ENCODE measurements around the gene SNTG2.
"Not testable (repeated sequence)": the region's sequence is repeated elsewhere in the genome, so short reads cannot be mapped to it uniquely, and the experiment has no call there.

The SNTG2 gene

DNA sequence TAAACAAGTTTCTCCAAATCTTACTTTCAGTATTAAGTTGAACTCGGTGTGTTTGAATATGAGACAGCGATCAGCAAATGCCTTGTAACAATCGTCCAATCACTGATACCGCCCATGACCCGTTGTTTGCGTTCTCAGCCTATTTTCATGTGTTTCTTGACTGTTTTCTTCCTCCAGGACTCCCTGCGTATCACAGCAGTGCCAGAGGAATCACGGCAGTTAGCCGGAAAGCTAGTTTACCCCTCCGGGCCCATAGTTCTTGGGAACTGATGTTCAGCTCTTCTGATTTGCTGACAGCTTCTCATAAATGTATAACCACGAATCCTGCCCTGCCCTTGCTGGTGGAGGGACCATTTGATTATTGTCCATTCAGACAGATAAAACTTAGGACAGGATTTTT lies 420.4 kb downstream of the SNTG2 start:
- Mint-ChIP-seq H3K36me3 (ENCODE audit: low read depth) (no peaks in the 10 kb centered on the region), H3K4me1 (peaks cover 7% of the 10 kb centered on the region), H3K9me3 (no peaks in the 10 kb centered on the region), H3K27me3 (peaks cover 2% of the 10 kb centered on the region), H3K27ac (no peak overlapping the region), H3K4me3 (no peak overlapping the region)
- DNase-seq (no peak), ATAC-seq (no peak)

GRCh38 chr2:1373830-1374229 lies 423.2 kb downstream of the SNTG2 start:
- DNase-seq (no peak), ATAC-seq (no peak)
- H3K4me1 Mint-ChIP-seq, result no peaks in the 10 kb centered on the region
- no peaks in the 10 kb centered on the region for H3K36me3 Mint-ChIP-seq (ENCODE audit: low read depth)
- H3K27ac Mint-ChIP-seq, result no peak overlapping the region
- no peak overlapping the region for H3K4me3 Mint-ChIP-seq
- peaks cover 2% of the 10 kb centered on the region for H3K27me3 Mint-ChIP-seq
- no peaks in the 10 kb centered on the region for H3K9me3 Mint-ChIP-seq

- no peak overlapping the region for H3K4me3 Mint-ChIP-seq
- H3K27ac Mint-ChIP-seq, result no peak overlapping the region
- H3K4me1 Mint-ChIP-seq, result no peaks in the 10 kb centered on the region
- H3K36me3 Mint-ChIP-seq (ENCODE audit: low read depth), result no peaks in the 10 kb centered on the region
- H3K27me3 Mint-ChIP-seq, result peaks cover 2% of the 10 kb centered on the region
- ATAC-seq (no peak), DNase-seq (no peak)
- H3K9me3 Mint-ChIP-seq, result no peaks in the 10 kb centered on the region
These were observed 423.6 kb downstream of the SNTG2 start for GRCh38 chr2:1374287-1374686.

GRCh38 chr2:1375794-1376193 lies 425.1 kb downstream of the SNTG2 start:
- H3K27ac Mint-ChIP-seq, result no peak overlapping the region
- DNase-seq (no peak), ATAC-seq (no peak)
- H3K9me3 Mint-ChIP-seq, result no peaks in the 10 kb centered on the region
- H3K4me3 Mint-ChIP-seq, result no peak overlapping the region
- no peaks in the 10 kb centered on the region for H3K4me1 Mint-ChIP-seq
- H3K27me3 Mint-ChIP-seq, result peaks cover 2% of the 10 kb centered on the region
- no peaks in the 10 kb centered on the region for H3K36me3 Mint-ChIP-seq (ENCODE audit: low read depth)

GRCh38 chr2:1377473-1377872 lies 426.8 kb downstream of the SNTG2 start:
- no peak overlapping the region for H3K4me3 Mint-ChIP-seq
- H3K27ac Mint-ChIP-seq, result no peak overlapping the region
- no peaks in the 10 kb centered on the region for H3K36me3 Mint-ChIP-seq (ENCODE audit: low read depth)
- no peak for DNase-seq
- no peaks in the 10 kb centered on the region for H3K27me3 Mint-ChIP-seq
- ATAC-seq, result no peak
- no peaks in the 10 kb centered on the region for H3K9me3 Mint-ChIP-seq
- H3K4me1 Mint-ChIP-seq, result no peaks in the 10 kb centered on the region

GRCh38 chr2:1378456-1379150 lies 428.0 kb downstream of the SNTG2 start:
- H3K27ac Mint-ChIP-seq, result no peak overlapping the region
- no peaks in the 10 kb centered on the region for H3K36me3 Mint-ChIP-seq (ENCODE audit: low read depth)
- no peak overlapping the region for H3K4me3 Mint-ChIP-seq
- DNase-seq (no peak), ATAC-seq (no peak)
- no peaks in the 10 kb centered on the region for H3K27me3 Mint-ChIP-seq
- H3K9me3 Mint-ChIP-seq, result no peaks in the 10 kb centered on the region
- H3K4me1 Mint-ChIP-seq, result no peaks in the 10 kb centered on the region

GRCh38 chr2:1381644-1382043 lies 431.0 kb downstream of the SNTG2 start:
- Mint-ChIP-seq H3K9me3 (no peaks in the 10 kb centered on the region), H3K27ac (no peak overlapping the region), H3K27me3 (peaks cover 3% of the 10 kb centered on the region), H3K36me3 (ENCODE audit: low read depth) (no peaks in the 10 kb centered on the region), H3K4me3 (no peak overlapping the region), H3K4me1 (no peaks in the 10 kb centered on the region)
- no peak for DNase-seq
- no peak for ATAC-seq

DNA sequence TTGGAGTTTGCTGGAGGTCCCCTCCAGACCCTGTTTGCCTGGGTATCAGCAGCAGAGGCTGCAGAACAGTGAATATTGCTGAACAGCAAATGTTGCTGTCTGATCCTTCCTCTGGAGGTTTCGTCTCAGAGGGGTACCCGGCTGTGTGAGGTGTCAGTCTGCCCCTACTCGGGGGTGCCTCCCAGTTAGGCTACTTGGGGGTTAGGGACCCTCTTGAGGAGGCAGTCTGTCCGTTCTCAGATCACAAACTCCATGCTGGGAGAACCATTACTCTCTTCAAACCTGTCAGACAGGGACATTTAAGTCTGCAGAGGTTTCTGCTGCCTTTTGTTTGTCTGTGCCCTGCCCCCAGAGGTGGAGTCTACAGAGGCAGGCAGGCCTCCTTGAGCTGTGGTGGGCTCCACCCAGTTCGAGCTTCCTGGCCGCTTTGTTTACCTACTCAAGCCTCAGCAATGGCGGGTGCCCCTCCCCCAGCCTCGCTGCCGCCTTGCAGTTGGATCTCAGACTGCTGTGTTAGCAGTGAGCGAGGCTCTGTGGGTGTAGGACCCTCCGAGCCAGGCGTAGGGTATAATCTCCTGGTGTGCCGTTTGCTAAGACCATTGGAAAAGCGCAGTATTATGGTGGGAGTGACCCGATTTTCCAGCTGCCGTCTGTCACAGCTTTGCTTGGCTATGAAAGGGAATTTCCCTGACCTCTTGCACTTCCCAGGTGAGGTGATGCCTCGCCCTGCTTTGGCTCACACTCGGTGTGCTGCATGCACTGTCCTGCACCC lies 437.5 kb downstream of the SNTG2 start:
- not testable (repeated sequence) for H3K4me1 Mint-ChIP-seq; H3K4me3 Mint-ChIP-seq; H3K9me3 Mint-ChIP-seq; H3K36me3 Mint-ChIP-seq (ENCODE audit: low read depth); ATAC-seq; H3K27me3 Mint-ChIP-seq; H3K27ac Mint-ChIP-seq; DNase-seq

DNA sequence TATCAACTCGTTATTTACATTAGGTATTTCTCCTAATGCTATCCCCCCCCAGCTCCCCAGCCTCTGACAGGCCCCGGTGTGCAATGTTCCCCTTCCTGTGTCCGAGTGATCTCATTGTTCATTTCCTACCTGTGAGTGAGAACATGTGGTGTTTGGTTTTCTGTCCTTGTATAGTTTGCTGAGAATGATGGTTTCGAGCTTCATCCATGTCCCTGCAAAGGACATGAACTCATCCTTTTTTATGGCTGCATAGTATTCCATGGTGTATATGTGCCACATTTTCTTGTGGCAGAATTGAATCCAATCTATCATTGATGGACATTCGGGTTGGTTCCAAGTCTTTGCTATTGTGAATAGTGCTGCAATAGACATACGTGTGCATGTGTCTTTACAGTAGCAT lies 439.5 kb downstream of the SNTG2 start:
- H3K9me3 Mint-ChIP-seq; H3K4me1 Mint-ChIP-seq; DNase-seq; ATAC-seq; H3K27ac Mint-ChIP-seq; H3K36me3 Mint-ChIP-seq (ENCODE audit: low read depth); H3K4me3 Mint-ChIP-seq; H3K27me3 Mint-ChIP-seq: not testable (repeated sequence)

- H3K27ac Mint-ChIP-seq, result no peak overlapping the region
- no peak overlapping the region for H3K4me3 Mint-ChIP-seq
- no peak for ATAC-seq
- H3K36me3 Mint-ChIP-seq (ENCODE audit: low read depth), result no peaks in the 10 kb centered on the region
- peaks cover 2% of the 10 kb centered on the region for H3K27me3 Mint-ChIP-seq
- peaks cover 2% of the 10 kb centered on the region for H3K4me1 Mint-ChIP-seq
- H3K9me3 Mint-ChIP-seq, result no peaks in the 10 kb centered on the region
- no peak for DNase-seq
These were observed 442.7 kb downstream of the SNTG2 start for GRCh38 chr2:1393321-1393720.

GRCh38 chr2:1394709-1395408 lies 444.2 kb downstream of the SNTG2 start:
- no peak for DNase-seq
- no peaks in the 10 kb centered on the region for H3K36me3 Mint-ChIP-seq (ENCODE audit: low read depth)
- no peak overlapping the region for H3K27ac Mint-ChIP-seq
- peaks cover 2% of the 10 kb centered on the region for H3K27me3 Mint-ChIP-seq
- no peaks in the 10 kb centered on the region for H3K9me3 Mint-ChIP-seq
- H3K4me3 Mint-ChIP-seq, result no peak overlapping the region
- no peak for ATAC-seq
- H3K4me1 Mint-ChIP-seq, result peaks cover 10% of the 10 kb centered on the region

DNA sequence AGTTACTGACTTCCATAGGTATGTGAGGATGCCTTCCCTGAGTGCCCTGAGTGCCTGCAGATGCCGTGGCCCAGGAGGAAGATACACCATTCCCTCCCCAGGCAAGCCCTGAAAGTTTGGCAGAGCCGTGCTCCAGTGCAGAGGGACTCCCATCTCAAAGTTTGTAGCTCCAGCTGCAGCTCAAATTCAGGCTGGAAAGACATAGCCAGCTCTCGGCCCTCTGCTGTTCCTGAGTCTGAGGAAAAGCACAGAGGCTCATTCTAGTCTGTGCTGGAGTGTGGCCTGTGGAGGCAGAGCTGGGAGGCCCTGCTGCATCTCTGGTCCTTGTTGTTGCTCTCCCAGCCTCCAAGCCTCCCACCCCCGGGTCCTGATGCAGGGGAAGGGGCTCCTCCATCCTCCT lies 446.7 kb downstream of the SNTG2 start:
- no peaks in the 10 kb centered on the region for H3K36me3 Mint-ChIP-seq (ENCODE audit: low read depth)
- no peaks in the 10 kb centered on the region for H3K9me3 Mint-ChIP-seq
- no peak overlapping the region for H3K4me3 Mint-ChIP-seq
- DNase-seq, result no peak
- ATAC-seq, result no peak
- peaks cover 19% of the 10 kb centered on the region for H3K4me1 Mint-ChIP-seq
- no peak overlapping the region for H3K27ac Mint-ChIP-seq
- H3K27me3 Mint-ChIP-seq, result no peaks in the 10 kb centered on the region

- H3K36me3 Mint-ChIP-seq (ENCODE audit: low read depth), result no peaks in the 10 kb centered on the region
- H3K27ac Mint-ChIP-seq, result no peak overlapping the region
- H3K9me3 Mint-ChIP-seq, result peaks cover 3% of the 10 kb centered on the region
- ATAC-seq (no peak), DNase-seq (no peak)
- peaks cover 19% of the 10 kb centered on the region for H3K4me1 Mint-ChIP-seq
- no peak overlapping the region for H3K4me3 Mint-ChIP-seq
- H3K27me3 Mint-ChIP-seq, result no peaks in the 10 kb centered on the region
These were observed 447.5 kb downstream of the SNTG2 start for GRCh38 chr2:1398191-1398590.

DNA sequence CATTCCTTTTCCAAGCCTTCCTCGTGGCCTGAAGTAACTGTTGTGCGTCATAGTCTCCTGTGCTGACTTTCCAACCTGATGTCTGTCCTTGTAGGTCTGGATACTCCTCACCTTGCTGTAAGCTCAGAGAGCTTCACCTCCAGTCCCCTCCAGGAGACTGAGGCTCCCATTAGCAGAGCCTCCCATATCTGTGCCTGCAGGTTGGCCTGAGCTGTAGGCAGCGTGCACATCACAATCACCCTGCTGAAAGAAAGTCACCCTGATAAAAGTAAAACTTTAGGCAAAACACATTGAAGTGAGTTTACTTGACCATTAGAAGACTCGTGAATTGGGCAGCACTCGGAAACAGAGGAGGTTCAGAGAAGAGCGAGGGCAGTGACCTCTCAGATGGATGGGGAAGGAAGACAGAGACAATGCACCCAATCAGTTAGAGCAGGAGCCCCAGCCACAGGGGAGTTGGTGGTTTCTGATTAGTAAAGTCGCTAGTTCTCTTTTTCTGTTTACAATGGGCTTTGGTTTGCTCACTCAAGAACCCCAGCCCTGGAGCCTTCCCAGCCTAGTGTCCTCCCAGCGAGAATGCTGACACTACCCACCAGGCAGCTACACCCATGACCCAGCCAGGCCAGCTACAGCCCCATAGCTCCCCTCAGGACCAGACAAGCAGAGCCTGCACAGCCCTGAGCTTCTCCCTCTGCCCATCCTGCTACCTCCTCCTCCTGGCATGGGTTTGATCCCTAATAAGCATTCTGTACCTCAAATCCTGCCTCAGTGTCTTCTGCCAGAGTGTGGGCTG lies 450.5 kb downstream of the SNTG2 start:
- no peaks in the 10 kb centered on the region for H3K36me3 Mint-ChIP-seq (ENCODE audit: low read depth)

More for the DNA sequence above, 450.5 kb downstream of the SNTG2 start:
- Mint-ChIP-seq H3K27ac (no peak overlapping the region), H3K4me3 (no peak overlapping the region), H3K4me1 (peaks cover 19% of the 10 kb centered on the region), H3K27me3 (no peaks in the 10 kb centered on the region), H3K9me3 (peaks cover 3% of the 10 kb centered on the region)
- DNase-seq (no peak), ATAC-seq (no peak)

All from activated naive CD8-positive, alpha-beta T cell treated with anti-CD3 and anti-CD28 coated beads, Interleukin-2, amount 50 U/mL, for 24 hours (primary cell).